HepG2 (cell line): ENCODE results near the gene PHB1. TPM values are rescaled to one million over a fixed set of nuclear protein-coding genes. Genes with fewer than 3 reads are reported as not detected.

Experiments used
- BHLHE40 ChIP-seq: IDR thresholded peaks from 2 replicates; pipeline ENCODE4 v1.6.1; 2011; ENCODE audit warnings: low read length, improper control_type of control experiment
- ELF4 ChIP-seq: sonication (generic); formaldehyde crosslinking; IDR thresholded peaks from 2 replicates; pipeline ENCODE4 v1.5.0; 2020; ENCODE audit warnings: missing genetic modification reagents, mild to moderate bottlenecking, moderate library complexity, borderline replicate concordance
- FOXP4 ChIP-seq: sonication (generic); formaldehyde crosslinking; IDR thresholded peaks from 2 replicates; pipeline ENCODE4 v1.4.0; 2020; ENCODE audit warnings: missing genetic modification reagents
- HMGXB4 ChIP-seq, 2 experiments: sonication (generic) in 1 of 2; formaldehyde crosslinking in 1 of 2; IDR thresholded peaks; 2 replicates each; pipeline versions ENCODE4 v1.4.0 to v1.6.1; 2018 to 2020; ENCODE audit warnings: missing genetic modification reagents in 2 of 2, borderline replicate concordance in 1 of 2, low read depth in 1 of 2, mild to moderate bottlenecking in 1 of 2, missing biosample characterization in 1 of 2
- HOXA3 ChIP-seq: sonication (generic); formaldehyde crosslinking; IDR thresholded peaks from 2 replicates; pipeline ENCODE4 v1.5.0; 2020; ENCODE audit warnings: missing genetic modification reagents
- PHF21A ChIP-seq: sonication (generic); formaldehyde crosslinking; IDR thresholded peaks from 2 replicates; pipeline ENCODE4 v1.5.0; 2020; ENCODE audit warnings: mild to moderate bottlenecking, missing genetic modification reagents
- POLR2A ChIP-seq, 2 experiments: IDR thresholded peaks; 2 replicates each; pipeline ENCODE4 v1.6.1; 2011; ENCODE audit warnings: low read depth in 2 of 2, low read length in 2 of 2, mild to moderate bottlenecking in 1 of 2, moderate library complexity in 1 of 2; ENCODE audit not compliant: insufficient read depth in 1 of 2
- POLR2AphosphoS5 ChIP-seq: IDR thresholded peaks from 2 replicates; pipeline ENCODE4 v1.6.1; 2012; ENCODE audit warnings: low read depth, low read length
- RARG ChIP-seq: sonication (generic); formaldehyde crosslinking; IDR thresholded peaks from 2 replicates; pipeline ENCODE4 v1.4.0; 2020; ENCODE audit warnings: low read depth, mild to moderate bottlenecking, missing genetic modification reagents
- SP4 ChIP-seq: sonication (generic); formaldehyde crosslinking; IDR thresholded peaks from 2 replicates; pipeline ENCODE4 v1.8.1; 2023; ENCODE audit warnings: mild to moderate bottlenecking, missing genetic modification reagents
- TAF1 ChIP-seq: sonication (generic); formaldehyde crosslinking; IDR thresholded peaks from 2 replicates; pipeline ENCODE4 v1.4.0; 2020; ENCODE audit warnings: missing genetic modification reagents
- ZBTB26 ChIP-seq: IDR thresholded peaks from 2 replicates; pipeline ENCODE4 v1.6.1; 2016; ENCODE audit warnings: missing compliant biosample characterization, missing genetic modification reagents, borderline replicate concordance
- ZBTB33 ChIP-seq: sonication (generic); formaldehyde crosslinking; IDR thresholded peaks from 2 replicates; pipeline ENCODE4 v1.4.0; 2020; ENCODE audit warnings: missing genetic modification reagents
- ZNF30 ChIP-seq: sonication (generic); formaldehyde crosslinking; IDR thresholded peaks from 2 replicates; pipeline ENCODE4 v1.5.0; 2020; ENCODE audit warnings: mild to moderate bottlenecking, missing genetic modification reagents
- ZNF350 ChIP-seq: sonication (generic); formaldehyde crosslinking; IDR thresholded peaks from 2 replicates; pipeline ENCODE4 v1.4.0; 2020; ENCODE audit warnings: mild to moderate bottlenecking, low read depth, missing genetic modification reagents, borderline replicate concordance
- ZNF605 ChIP-seq: sonication (generic); formaldehyde crosslinking; IDR thresholded peaks from 2 replicates; pipeline ENCODE4 v1.8.0; 2022; ENCODE audit warnings: mild to moderate bottlenecking, missing genetic modification reagents
- ZNF687 ChIP-seq: sonication (generic); formaldehyde crosslinking; IDR thresholded peaks from 2 replicates; pipeline ENCODE4 v1.5.1; 2020; ENCODE audit warnings: mild to moderate bottlenecking, missing genetic modification reagents, moderate library complexity
- polyA plus RNA-seq, 8 experiments: library from polyadenylated mRNA; depleted of rRNA in 3 of 8; stranded (reverse) in 7 of 8; unstranded in 1 of 8; fragments of >200 nt; fragmentation: Illumina TruSeq in 4 of 8; extraction: Trizol in 4 of 8; gene quantifications; 2 replicates each; pipeline versions ENCODE4 v1.2.1 to v1.2.3, GENCODE V29; 2011 to 2016; ENCODE audit warnings: low read depth in 4 of 8, missing spikeins in 1 of 8, mixed read lengths in 1 of 8; ENCODE audit not compliant: insufficient read depth in 1 of 8
- total RNA-seq, 5 experiments: library from RNA; depleted of rRNA; stranded (reverse); fragments of >200 nt; fragmentation: Illumina TruSeq; extraction: Trizol; gene quantifications; 2 replicates each; pipeline ENCODE4 v1.2.3, GENCODE V29; 2016; ENCODE audit warnings: low read depth in 1 of 5

Gene PHB1
- total and polyA plus RNA-seq, 2 of the 13 experiments (the other 11 are each of a cell fraction or from before 2014, with no cell fraction given) = 515 to 688 TPM

- TF ChIP-seq ZBTB26 (CRISPR knock-in tag) = 0 out of 2 replicates have a peak, but pooled peaks have one; percentile 65
- peak; percentile 56; the same call in 1 of the 2 replicates for TF ChIP-seq ELF4 (CRISPR knock-in tag)
- peak; percentile 55; the same call in 1 of the 2 replicates for TF ChIP-seq ZNF605 (CRISPR knock-in tag)
- peak; percentile 19; the same call in 1 of the 2 replicates for TF ChIP-seq SP4 (CRISPR knock-in tag)
- TF ChIP-seq RARG (CRISPR knock-in tag) = no peak
- TF ChIP-seq HMGXB4 (CRISPR knock-in tag; IDR thresholded peaks at IDR 0.05; ENCODE audit: borderline replicate concordance in 1 of 2, low read depth in 1 of 2) = peak in 1 of 2 experiments; percentile 26; a peak in 1 of 4 replicates
- TF ChIP-seq TAF1 (CRISPR knock-in tag) = peak; percentile 52
- TF ChIP-seq ZNF350 (CRISPR knock-in tag) = peak; percentile 38; the same call in 1 of the 2 replicates
- TF ChIP-seq HOXA3 (CRISPR knock-in tag) = peak; percentile 45; the same call in 1 of the 2 replicates
- no peak for TF ChIP-seq ZNF30
- TF ChIP-seq ZNF687 (CRISPR knock-in tag) = peak; percentile 80
- TF ChIP-seq FOXP4 (CRISPR knock-in tag) = peak; percentile 28; the same call in 1 of the 2 replicates
- TF ChIP-seq POLR2AphosphoS5 = 0 out of 2 replicates have a peak, but pooled peaks have one; percentile 27
- TF ChIP-seq POLR2A (IDR thresholded peaks at IDR 0.05; ENCODE audit: insufficient read depth in 1 of 2, low read depth in 2 of 2, low read length in 2 of 2) = peak; percentile 16 to 49; a peak in 1 of 4 replicates
- 0 out of 2 replicates have a peak, but pooled peaks have one; percentile 7 for TF ChIP-seq ZBTB33 (CRISPR knock-in tag)
- 0 out of 2 replicates have a peak, but pooled peaks have one; percentile 50 for TF ChIP-seq PHF21A (CRISPR knock-in tag)
- no peak for TF ChIP-seq BHLHE40
These were observed 23.9 kb downstream of the PHB1 start (continued) for GRCh38 chr17:49390548-49391324.
